H1 (cell line): ENCODE results near the gene SLC39A6. TPM values are rescaled to one million over a fixed set of nuclear protein-coding genes. Genes with fewer than 3 reads are reported as not detected.

Experiments
- CTCF ChIA-PET: fragments of 300-600 bp; sonication (Branson Sonifier 250); formaldehyde crosslinking; loops from one replicate; lab custom pipeline; 2021; ENCODE audit not compliant: partially characterized antibody; lab: Charles Lee
- POLR2A ChIA-PET: fragments of 300-600 bp; sonication (Branson Sonifier 250); formaldehyde crosslinking; loops from one replicate; lab custom pipeline; 2021; ENCODE audit warnings: inconsistent platforms; ENCODE audit not compliant: partially characterized antibody; lab: Charles Lee
- DNase-seq, 2 experiments: peaks; one replicate each; pipeline versions ENCODE4 v3.0.0 to v3.0.0-alpha.2; 2010 to 2022; ENCODE audit warnings: low spot score in 2 of 2, low read depth in 1 of 2, mixed read lengths in 1 of 2
- FAIRE-seq: peaks from 2 replicates; lab custom pipeline; 2011; peaks lifted over from hg19 to GRCh38; lab: Jason Lieb, UNC
- H2AFZ ChIP-seq: 2 replicates; pipeline ENCODE4 v1.8.1; 2012; ENCODE audit warnings: low read length, inconsistent platforms
- H2AK5ac ChIP-seq: 2 replicates; pipeline ENCODE4 v1.6.1; 2013; ENCODE audit warnings: low read depth, low read length
- H2BK120ac ChIP-seq: replicated peaks from 2 replicates; pipeline ENCODE3; 2013; ENCODE audit warnings: low read depth, low read length, inconsistent platforms
- H2BK12ac ChIP-seq: 2 replicates; pipeline ENCODE4 v1.6.1; 2013; ENCODE audit warnings: low read depth, low read length
- H2BK15ac ChIP-seq: 2 replicates; pipeline ENCODE4 v1.6.1; 2013; ENCODE audit warnings: low read length
- H2BK20ac ChIP-seq: 2 replicates; pipeline ENCODE4 v1.6.1; 2013; ENCODE audit warnings: low read length
- H2BK5ac ChIP-seq: 2 replicates; pipeline ENCODE4 v1.6.1; 2013; ENCODE audit warnings: low read depth, low read length
- H3K14ac ChIP-seq: 2 replicates; pipeline ENCODE4 v1.6.1; 2013; ENCODE audit warnings: inconsistent platforms; ENCODE audit not compliant: insufficient read length
- H3K18ac ChIP-seq: 2 replicates; pipeline ENCODE4 v1.6.1; 2013; ENCODE audit warnings: low read length; ENCODE audit errors: extremely low read depth
- H3K23ac ChIP-seq: 2 replicates; pipeline ENCODE4 v1.6.1; 2013; ENCODE audit warnings: inconsistent platforms; ENCODE audit not compliant: insufficient read length
- H3K23me2 ChIP-seq: 2 replicates; pipeline ENCODE4 v1.6.1; 2013; ENCODE audit warnings: low read depth, low read length
- H3K27ac ChIP-seq: 2 replicates; pipeline ENCODE4 v1.6.1; 2011; ENCODE audit warnings: low read depth, low read length, inconsistent platforms
- H3K27me3 ChIP-seq, 4 experiments: replicated peaks in 1 of 4; 1 replicate in 1 of 4; 2 replicates in 3 of 4; pipeline versions ENCODE4 v1.6.1 to v1.8.1; 2011 to 2013; ENCODE audit warnings: low read length in 3 of 4, mild to moderate bottlenecking in 3 of 4, inconsistent platforms in 2 of 4, mixed read lengths in 2 of 4, moderate library complexity in 1 of 4; ENCODE audit not compliant: control insufficient read depth in 3 of 4, insufficient read depth in 3 of 4; ENCODE audit errors: extremely low read depth in 1 of 4
- H3K36me3 ChIP-seq, 4 experiments: 2 replicates each; pipeline versions ENCODE4 v1.6.1 to v1.8.1; 2011 to 2013; ENCODE audit warnings: mild to moderate bottlenecking in 4 of 4, low read length in 3 of 4, moderate library complexity in 2 of 4, control low read depth in 1 of 4, inconsistent platforms in 1 of 4; ENCODE audit not compliant: insufficient read depth in 4 of 4, control insufficient read depth in 2 of 4
- H3K4ac ChIP-seq: replicated peaks from 2 replicates; pipeline ENCODE3; 2013; ENCODE audit warnings: low read length, low read depth, mixed read lengths, inconsistent platforms; ENCODE audit not compliant: insufficient read length
- H3K4me1 ChIP-seq, 4 experiments: replicated peaks in 1 of 4; 1 replicate in 1 of 4; 2 replicates in 3 of 4; pipeline versions ENCODE4 v1.6.1 to v1.8.1; 2011 to 2013; ENCODE audit warnings: low read length in 3 of 4, inconsistent platforms in 2 of 4, mixed read lengths in 1 of 4; ENCODE audit not compliant: insufficient read depth in 4 of 4, control insufficient read depth in 3 of 4
- H3K4me2 ChIP-seq, 2 experiments: 2 replicates each; pipeline versions ENCODE4 v1.6.1 to v1.8.1; 2011 to 2013; ENCODE audit warnings: low read depth in 2 of 2, low read length in 2 of 2, control low read depth in 1 of 2, inconsistent platforms in 1 of 2, mild to moderate bottlenecking in 1 of 2; ENCODE audit not compliant: insufficient read depth in 1 of 2
- H3K4me3 ChIP-seq, 4 experiments: fragments of 200-600, 300-600 bp in 1 of 4; sonication (generic), shearing (Covaris generic), sonication (Bioruptor Twin) in 1 of 4; 2 replicates each; pipeline versions ENCODE4 v1.5.1 to v1.8.1; 2011 to 2016; ENCODE audit warnings: low read length in 4 of 4, low read depth in 3 of 4, control low read depth in 2 of 4, inconsistent platforms in 2 of 4, mild to moderate bottlenecking in 2 of 4, mixed read lengths in 1 of 4, moderate library complexity in 1 of 4; ENCODE audit not compliant: insufficient read depth in 2 of 4; ENCODE audit errors: extremely low read depth in 1 of 4
- H3K56ac ChIP-seq: replicated peaks from 2 replicates; pipeline ENCODE3; 2013; ENCODE audit warnings: low read depth, mild to moderate bottlenecking, mixed read lengths, low read length, inconsistent platforms; ENCODE audit not compliant: insufficient read length
- H3K79me1 ChIP-seq: 2 replicates; pipeline ENCODE4 v1.6.1; 2013; ENCODE audit warnings: low read depth, low read length, control low read depth
- H3K79me2 ChIP-seq, 2 experiments: 2 replicates each; pipeline versions ENCODE4 v1.6.1 to v1.8.1; 2012 to 2013; ENCODE audit warnings: low read length in 2 of 2, mild to moderate bottlenecking in 2 of 2, inconsistent platforms in 1 of 2; ENCODE audit not compliant: insufficient read depth in 2 of 2, control insufficient read depth in 1 of 2
- H3K9ac ChIP-seq, 4 experiments: replicated peaks in 1 of 4; 1 replicate in 1 of 4; 2 replicates in 3 of 4; pipeline versions ENCODE4 v1.6.1 to v1.8.1; 2011 to 2013; ENCODE audit warnings: low read depth in 3 of 4, low read length in 3 of 4, control low read depth in 2 of 4, mild to moderate bottlenecking in 2 of 4, moderate library complexity in 2 of 4, inconsistent platforms in 1 of 4; ENCODE audit errors: extremely low read depth in 1 of 4
- H3K9me3 ChIP-seq, 2 experiments: 2 replicates each; pipeline versions ENCODE4 v1.6.1 to v1.8.1; 2012 to 2013; ENCODE audit warnings: mild to moderate bottlenecking in 2 of 2, moderate library complexity in 2 of 2, control low read depth in 1 of 2, inconsistent platforms in 1 of 2, low read depth in 1 of 2, low read length in 1 of 2, mixed read lengths in 1 of 2; ENCODE audit not compliant: insufficient read depth in 2 of 2
- H4K20me1 ChIP-seq, 2 experiments: replicated peaks in 1 of 2; 2 replicates each; pipeline versions ENCODE3 to v1.8.1; 2011 to 2013; ENCODE audit warnings: inconsistent platforms in 2 of 2, low read length in 2 of 2, mild to moderate bottlenecking in 1 of 2; ENCODE audit not compliant: insufficient read depth in 2 of 2, control insufficient read depth in 1 of 2
- H4K5ac ChIP-seq: 2 replicates; pipeline ENCODE4 v1.6.1; 2013; ENCODE audit warnings: low read length, low read depth, mixed read lengths, inconsistent platforms; ENCODE audit not compliant: insufficient read length
- H4K8ac ChIP-seq: 2 replicates; pipeline ENCODE4 v1.8.0; 2013; ENCODE audit warnings: mild to moderate bottlenecking, moderate library complexity, low read length, inconsistent platforms; ENCODE audit not compliant: insufficient read depth; ENCODE audit errors: extremely low read depth
- H4K91ac ChIP-seq: replicated peaks from 2 replicates; pipeline ENCODE3; 2013; ENCODE audit warnings: low read length, mixed read lengths, inconsistent platforms; ENCODE audit not compliant: insufficient read length
- BACH1 ChIP-seq: IDR thresholded peaks from 2 replicates; pipeline ENCODE4 v1.6.1; 2012; ENCODE audit warnings: low read length, improper control_type of control experiment
- WGBS, 2 experiments: shearing (Covaris generic) in 1 of 2; methylation state at CpG; one replicate each; pipeline versions ENCODE4 v1.1.6 to v1.1.7; 2013 to 2015; ENCODE audit warnings: low lambda C conversion rate in 2 of 2, mixed read lengths in 2 of 2, inconsistent platforms in 1 of 2, low coverage in 1 of 2, missing lambda C conversion rate in 1 of 2; ENCODE audit not compliant: insufficient replicate concordance in 2 of 2, insufficient coverage in 1 of 2, insufficient read length in 1 of 2; ENCODE audit errors: extremely low coverage in 1 of 2, missing lambda C conversion rate in 1 of 2; 5-methylcytosine and 5-hydroxymethylcytosine counted together
- polyA plus RNA-seq, 7 experiments: library from polyadenylated mRNA; depleted of rRNA in 3 of 7; stranded (reverse) in 5 of 7; unstranded in 2 of 7; fragments of >200 nt in 5 of 7; fragments of 200-250 nt in 2 of 7; gene quantifications; 1 replicate in 5 of 7; 2 replicates in 1 of 7; 4 replicates in 1 of 7; pipeline versions ENCODE4 v1.2.1 to v1.2.3, GENCODE V29; 2011 to 2013; ENCODE audit warnings: missing spikeins in 2 of 7, mixed read lengths in 2 of 7
- total RNA-seq: library from RNA; stranded (reverse); fragmentation: NEBNext Ultra II Directional; extraction: Animal tissue kit (Norgen Biotek cat#: 25700); gene quantifications from 2 replicates; pipeline ENCODE4 v1.2.1, GENCODE V29; 2021

SLC39A6 gene
- total and polyA plus RNA-seq, 2 of the 8 experiments (the other 6 are each of a cell fraction or from before 2014, with no cell fraction given), result 36.8 to 55.4 TPM

- Histone ChIP-seq H3K4me2 (no peak overlapping the region), H4K91ac (no peak overlapping the region), H2AFZ (no peak overlapping the region), H2BK15ac (no peak overlapping the region), H4K8ac (no peak overlapping the region), H3K27me3 (no peaks in the 10 kb centered on the region), H4K20me1 (peaks cover 2 to 3% of the 10 kb centered on the region in 2 experiments), H3K4me3 (no peak overlapping the region), H3K79me1 (no peaks in the 10 kb centered on the region), H2BK20ac (no peak overlapping the region), H4K5ac (no peak overlapping the region), H3K23ac (no peak overlapping the region), H3K79me2 (peaks cover 0 to 19% of the 10 kb centered on the region in 2 experiments; a peak in 3 of 4 replicates), H3K18ac (no peak overlapping the region), H3K27ac (no peak overlapping the region), H3K36me3 (peaks cover 11 to 88% (median 42%) of the 10 kb centered on the region in 4 experiments), H2AK5ac (no peak overlapping the region), H3K4me1 (no peaks in the 10 kb centered on the region), H2BK5ac (no peak overlapping the region), H3K56ac (no peak overlapping the region), H3K9ac (no peak overlapping the region), H3K9me3 (no peaks in the 10 kb centered on the region), H3K4ac (no peak overlapping the region), H3K23me2 (no peaks in the 10 kb centered on the region), H3K14ac (no peak overlapping the region), H2BK12ac (no peak overlapping the region), H2BK120ac (no peak overlapping the region)
- POLR2A ChIA-PET, result interaction anchor here (1.1 to 1.7 kb wide), 3 partner anchors 10 to 120 kb away, joined by 3 to 4 read pairs (median 4); no protein-coding TSS in a partner anchor
- TF ChIP-seq BACH1, result no peak
- CTCF ChIA-PET, result interaction anchor here (0.6 to 1.9 kb wide), 3 partner anchors 42 to 189 kb away, joined by 3 to 7 read pairs (median 3); no protein-coding TSS in a partner anchor
- WGBS, 2 experiments, result 89% methylated on average over 5 of the region's 5 CpGs; no CpG with 5 or more reads in 1 of the 2 experiments
- FAIRE-seq, result no peak
- DNase-seq, result no peak
These were observed 10.1 kb upstream of the SLC39A6 start for GRCh38 chr18:36139245-36139644.
